Smooth muscle cell (in vitro differentiated cells): Measurements from ENCODE around the gene FAM149B1. TPM values are rescaled to one million over a fixed set of nuclear protein-coding genes. Genes with fewer than 3 reads are reported as not detected.

Experiments used
- DNase-seq: peaks from one replicate; lab custom pipeline; 2025; ENCODE audit not compliant: unreplicated experiment; lab: John Stamatoyannopoulos, UW
- H2AFZ ChIP-seq: fragments of 200-600 bp; sonication (generic); 2 replicates; pipeline ENCODE4 v1.6.0; 2016; ENCODE audit warnings: antibody characterized with exemption, low read depth, mild to moderate bottlenecking
- H3F3A ChIP-seq: fragments of 200-600 bp; sonication (generic); 2 replicates; pipeline ENCODE4 v1.6.0; 2017; ENCODE audit warnings: antibody characterized with exemption, low read depth
- H3K27ac ChIP-seq: fragments of 200-600 bp; sonication (generic); 2 replicates; pipeline ENCODE4 v1.5.1; 2016; ENCODE audit warnings: low read depth, mild to moderate bottlenecking
- H3K27me3 ChIP-seq: fragments of 200-600 bp; sonication (generic); 2 replicates; pipeline ENCODE4 v1.6.1; 2016; ENCODE audit warnings: low read depth, mild to moderate bottlenecking
- H3K36me3 ChIP-seq: fragments of 200-600 bp; sonication (generic); 2 replicates; pipeline ENCODE4 v1.5.1; 2016; ENCODE audit warnings: low read depth
- H3K4me1 ChIP-seq: fragments of 200-600 bp; sonication (generic); 2 replicates; pipeline ENCODE4 v1.5.1; 2016; ENCODE audit warnings: low read depth
- H3K4me2 ChIP-seq: fragments of 200-600 bp; sonication (generic); 2 replicates; pipeline ENCODE4 v1.6.0; 2016; ENCODE audit warnings: mild to moderate bottlenecking
- H3K4me3 ChIP-seq: fragments of 200-600 bp; sonication (generic); 2 replicates; pipeline ENCODE4 v1.5.1; 2016; ENCODE audit warnings: mild to moderate bottlenecking
- H3K79me2 ChIP-seq: fragments of 200-600 bp; sonication (generic); 2 replicates; pipeline ENCODE4 v1.6.0; 2016; ENCODE audit warnings: low read depth, mild to moderate bottlenecking
- H3K9ac ChIP-seq: fragments of 200-600 bp; sonication (generic); 2 replicates; pipeline ENCODE4 v1.6.0; 2016; ENCODE audit warnings: low read depth
- H3K9me3 ChIP-seq: fragments of 200-600 bp; sonication (generic); replicated peaks from 2 replicates; pipeline ENCODE4 v1.5.1; 2016; ENCODE audit warnings: low read depth
- H4K20me1 ChIP-seq: fragments of 200-600 bp; sonication (generic); 2 replicates; pipeline ENCODE4 v1.6.0; 2016; ENCODE audit warnings: low read depth
- WGBS: methylation state at CpG from one replicate; pipeline ENCODE4 v1.1.7; 2016; ENCODE audit warnings: low lambda C conversion rate; 5-methylcytosine and 5-hydroxymethylcytosine counted together
- polyA plus RNA-seq: library from polyadenylated mRNA; unstranded; fragments of >200 nt; fragmentation: Nextera tagmentation; extraction: Ambion mirVana; gene quantifications from 2 replicates; pipeline ENCODE4 v1.2.1, GENCODE V29; 2016
- total RNA-seq: library from RNA; depleted of rRNA; stranded (reverse); fragments of >200 nt; gene quantifications from 2 replicates; pipeline ENCODE4 v1.2.3, GENCODE V29; 2014
- TF ChIP-seq, protein P1 (sequence below): fragments of 200-600 bp; sonication (generic); IDR thresholded peaks from 2 replicates; pipeline ENCODE4 v1.5.1; 2017; ENCODE audit warnings: borderline replicate concordance, mild to moderate bottlenecking, antibody characterized with exemption; ENCODE audit not compliant: insufficient read depth, poor library complexity, severe bottlenecking

FAM149B1 gene
- total and polyA plus RNA-seq, 2 experiments from 2014 or later: 10.5 to 29.0 TPM

- no peaks in the 10 kb centered on the region for H3K27me3 ChIP-seq
Observed at GRCh38 chr10:73205081-73205480, 37.2 kb downstream of the FAM149B1 start.

DNA sequence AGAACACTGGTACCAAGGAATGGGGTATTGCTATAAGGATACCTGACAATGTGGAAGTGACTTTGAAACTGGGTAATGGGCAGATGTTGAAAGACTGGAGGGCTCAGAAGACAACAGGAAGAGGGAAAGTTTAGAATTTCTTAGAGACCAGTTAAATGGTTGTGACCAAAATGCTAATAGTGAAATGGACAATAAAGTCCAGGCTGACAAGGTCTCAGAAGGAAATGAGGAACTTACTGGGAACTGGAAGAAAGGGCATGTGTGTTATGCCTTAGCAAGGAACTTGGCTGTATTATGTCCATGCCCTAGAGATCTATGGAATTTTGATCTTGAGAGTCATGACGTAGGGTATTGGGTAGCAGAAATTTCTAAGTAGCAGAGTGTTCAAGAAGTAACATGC, 38.0 kb downstream of the FAM149B1 start:
- H3K79me2 ChIP-seq: no peaks in the 10 kb centered on the region
- DNase-seq: no peak
- no peaks in the 10 kb centered on the region for H3K27me3 ChIP-seq
- WGBS: 100% methylated on average over 1 of the region's 1 CpG
- H2AFZ ChIP-seq: no peak overlapping the region
- no peak overlapping the region for H3K9ac ChIP-seq
- no peaks in the 10 kb centered on the region for H4K20me1 ChIP-seq
- no peaks in the 10 kb centered on the region for H3K36me3 ChIP-seq
- no peak overlapping the region for H3K4me2 ChIP-seq
- H3F3A ChIP-seq: no peaks in the 10 kb centered on the region
- TF ChIP-seq, protein P1, sequence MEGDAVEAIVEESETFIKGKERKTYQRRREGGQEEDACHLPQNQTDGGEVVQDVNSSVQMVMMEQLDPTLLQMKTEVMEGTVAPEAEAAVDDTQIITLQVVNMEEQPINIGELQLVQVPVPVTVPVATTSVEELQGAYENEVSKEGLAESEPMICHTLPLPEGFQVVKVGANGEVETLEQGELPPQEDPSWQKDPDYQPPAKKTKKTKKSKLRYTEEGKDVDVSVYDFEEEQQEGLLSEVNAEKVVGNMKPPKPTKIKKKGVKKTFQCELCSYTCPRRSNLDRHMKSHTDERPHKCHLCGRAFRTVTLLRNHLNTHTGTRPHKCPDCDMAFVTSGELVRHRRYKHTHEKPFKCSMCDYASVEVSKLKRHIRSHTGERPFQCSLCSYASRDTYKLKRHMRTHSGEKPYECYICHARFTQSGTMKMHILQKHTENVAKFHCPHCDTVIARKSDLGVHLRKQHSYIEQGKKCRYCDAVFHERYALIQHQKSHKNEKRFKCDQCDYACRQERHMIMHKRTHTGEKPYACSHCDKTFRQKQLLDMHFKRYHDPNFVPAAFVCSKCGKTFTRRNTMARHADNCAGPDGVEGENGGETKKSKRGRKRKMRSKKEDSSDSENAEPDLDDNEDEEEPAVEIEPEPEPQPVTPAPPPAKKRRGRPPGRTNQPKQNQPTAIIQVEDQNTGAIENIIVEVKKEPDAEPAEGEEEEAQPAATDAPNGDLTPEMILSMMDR: no peak
- no peak overlapping the region for H3K27ac ChIP-seq
- H3K9me3 ChIP-seq: no peaks in the 10 kb centered on the region
- H3K4me1 ChIP-seq: no peaks in the 10 kb centered on the region
- no peak overlapping the region for H3K4me3 ChIP-seq

More at GRCh38 chr10:73205081-73205480, 37.2 kb downstream of the FAM149B1 start:
- Histone ChIP-seq H4K20me1 (no peaks in the 10 kb centered on the region), H3K36me3 (no peaks in the 10 kb centered on the region), H3F3A (no peaks in the 10 kb centered on the region), H3K9ac (no peak overlapping the region), H3K27ac (no peak overlapping the region), H3K4me3 (no peak overlapping the region), H3K79me2 (no peaks in the 10 kb centered on the region), H2AFZ (no peak overlapping the region), H3K4me1 (no peaks in the 10 kb centered on the region), H3K9me3 (no peaks in the 10 kb centered on the region), H3K4me2 (no peak overlapping the region)
- TF ChIP-seq, protein P1: no peak
- DNase-seq: no peak
- 100% methylated on average over 3 of the region's 3 CpGs for WGBS

DNA sequence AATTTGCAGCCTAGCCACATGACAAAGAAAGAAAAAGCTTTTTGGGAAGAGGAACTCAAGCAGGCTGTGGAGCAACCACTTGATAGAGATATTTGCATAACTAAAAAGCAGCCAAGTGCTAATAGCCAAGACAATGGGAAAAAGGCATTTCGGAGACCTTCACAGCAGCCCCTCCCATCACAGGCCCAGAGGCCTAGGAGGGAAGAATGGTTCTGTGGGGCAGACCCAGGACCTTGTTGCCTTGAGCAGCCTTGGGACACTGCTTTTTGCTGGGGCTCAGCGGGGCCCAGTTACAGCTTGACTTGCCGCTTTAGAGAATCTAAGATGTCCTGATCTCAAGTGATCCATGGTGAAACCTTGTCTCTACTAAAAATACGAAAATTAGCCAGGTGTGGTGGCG, 38.5 kb downstream of the FAM149B1 start:
- DNase-seq: no peak
- Histone ChIP-seq H3K27ac (no peak overlapping the region), H3K36me3 (no peaks in the 10 kb centered on the region), H3K9ac (no peak overlapping the region), H3F3A (no peaks in the 10 kb centered on the region), H3K4me3 (no peak overlapping the region), H3K9me3 (no peaks in the 10 kb centered on the region), H3K27me3 (no peaks in the 10 kb centered on the region), H3K4me2 (no peak overlapping the region), H3K4me1 (no peaks in the 10 kb centered on the region), H4K20me1 (no peaks in the 10 kb centered on the region), H3K79me2 (no peaks in the 10 kb centered on the region), H2AFZ (no peak overlapping the region)
- 92% methylated on average over 5 of the region's 5 CpGs for WGBS
- TF ChIP-seq, protein P1: no peak

DNA sequence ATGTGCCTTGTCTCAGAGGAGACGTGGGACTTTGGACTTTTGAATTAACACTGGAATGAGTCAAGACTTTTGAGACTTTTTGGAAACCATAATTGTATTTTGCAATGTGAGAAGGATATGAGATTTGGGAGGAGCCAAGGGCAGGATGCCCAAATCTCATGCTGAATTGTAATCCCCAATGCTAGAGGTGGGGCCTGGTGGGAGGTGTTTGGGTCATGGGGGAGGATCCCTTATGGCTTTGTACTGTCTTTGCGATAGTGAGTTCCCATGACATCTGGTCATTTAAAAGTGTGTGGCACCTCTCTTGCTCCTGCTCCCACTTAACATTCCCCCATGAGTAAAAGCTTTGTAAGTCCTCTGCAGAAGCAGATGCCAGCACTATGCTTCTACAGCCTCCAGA, 40.0 kb downstream of the FAM149B1 start:
- Histone ChIP-seq H3F3A (no peaks in the 10 kb centered on the region), H3K9me3 (no peaks in the 10 kb centered on the region), H2AFZ (no peak overlapping the region), H3K27me3 (no peaks in the 10 kb centered on the region), H3K4me3 (no peak overlapping the region), H4K20me1 (no peaks in the 10 kb centered on the region), H3K27ac (no peak overlapping the region), H3K4me1 (no peaks in the 10 kb centered on the region), H3K9ac (no peak overlapping the region), H3K79me2 (no peaks in the 10 kb centered on the region), H3K4me2 (no peak overlapping the region), H3K36me3 (no peaks in the 10 kb centered on the region)
- WGBS: 100% methylated on average over 2 of the region's 2 CpGs
- DNase-seq: no peak
- TF ChIP-seq, protein P1: no peak
